Fibroblast of skin of abdomen (primary cell): ENCODE results near the gene TRPM4.

Experiments used
- DNase-seq: peaks from one replicate; pipeline ENCODE4 v3.0.0-alpha.2; 2013

TRPM4 gene

GRCh38 chr19:49241769-49242168, 84.2 kb downstream of the TRPM4 start:
- DNase-seq: no peak

- DNase-seq: no peak
These were observed 85.5 kb downstream of the TRPM4 start for GRCh38 chr19:49243129-49243528.

- DNase-seq: no peak
These were observed 86.1 kb downstream of the TRPM4 start for GRCh38 chr19:49243726-49244125.

- no peak for DNase-seq
These were observed 86.7 kb downstream of the TRPM4 start for GRCh38 chr19:49244256-49244655.

- no peak for DNase-seq
These were observed 90.1 kb downstream of the TRPM4 start for GRCh38 chr19:49247676-49248075.

GRCh38 chr19:49249933-49250332, 92.3 kb downstream of the TRPM4 start:
- DNase-seq: no peak

GRCh38 chr19:49255674-49256073, 98.1 kb downstream of the TRPM4 start:
- DNase-seq: no peak

- DNase-seq: no peak
These were observed 99.1 kb downstream of the TRPM4 start for GRCh38 chr19:49256691-49257090.
